NCI-H748 (cell line): Measurements from ENCODE around the gene RHOU.

Source experiments
- DNase-seq: peaks from one replicate; lab custom pipeline; 2025; ENCODE audit not compliant: unreplicated experiment; lab: John Stamatoyannopoulos, UW

RHOU gene

DNA sequence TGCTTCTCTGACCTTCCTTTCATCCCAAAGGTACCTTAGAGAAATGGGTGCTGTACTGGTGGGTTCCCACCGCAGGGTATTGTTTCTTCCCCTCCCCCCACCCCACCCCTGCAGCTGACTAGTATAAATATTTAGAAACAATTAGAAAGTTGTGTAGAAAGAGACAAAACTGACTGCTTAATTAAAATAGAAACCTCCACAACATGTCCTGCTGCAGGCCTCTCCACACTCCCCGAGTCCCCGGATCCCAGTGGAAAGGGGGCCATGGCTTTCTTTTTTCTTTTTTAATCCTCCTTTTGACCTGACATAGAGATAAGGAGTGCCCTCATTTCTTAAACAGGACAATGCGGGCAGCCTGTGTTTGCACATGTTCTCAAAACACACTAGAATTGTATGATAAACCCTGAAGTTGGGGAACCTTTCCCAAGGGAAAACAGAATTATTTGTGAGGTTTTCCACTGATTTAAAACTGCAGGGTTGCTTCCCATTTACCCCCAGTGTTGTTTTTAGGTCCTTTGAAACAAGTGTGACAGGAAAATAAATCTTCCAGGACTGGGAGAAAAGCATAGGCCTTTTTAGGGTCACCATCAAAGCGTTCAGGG is 1.7 kb downstream of the RHOU start:
- no peak for DNase-seq

DNA sequence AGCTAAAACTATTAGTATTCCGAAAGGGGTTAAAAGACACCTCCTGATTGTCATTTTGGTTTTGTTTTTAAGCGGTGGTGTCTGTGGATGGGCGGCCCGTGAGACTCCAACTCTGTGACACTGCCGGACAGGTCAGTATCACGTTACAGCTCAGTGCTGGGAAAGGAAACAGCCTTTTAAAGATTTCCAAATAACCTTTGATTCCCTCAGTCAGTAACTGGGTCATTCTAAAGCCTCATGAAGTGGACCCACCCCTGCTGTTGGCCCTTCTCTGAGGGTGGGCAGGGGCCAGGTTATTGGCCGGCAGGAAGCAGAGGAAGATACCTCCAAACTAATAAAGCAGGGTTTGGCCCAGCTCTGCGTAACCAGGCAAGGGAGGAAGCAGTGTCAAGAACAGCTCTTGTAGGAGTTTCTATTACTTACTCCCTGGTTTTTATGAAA is 2.3 kb downstream of the RHOU start:
- no peak for DNase-seq

- no peak for DNase-seq
Measured at GRCh38 chr1:228739826-228740225, 4.5 kb downstream of the RHOU start.

DNA sequence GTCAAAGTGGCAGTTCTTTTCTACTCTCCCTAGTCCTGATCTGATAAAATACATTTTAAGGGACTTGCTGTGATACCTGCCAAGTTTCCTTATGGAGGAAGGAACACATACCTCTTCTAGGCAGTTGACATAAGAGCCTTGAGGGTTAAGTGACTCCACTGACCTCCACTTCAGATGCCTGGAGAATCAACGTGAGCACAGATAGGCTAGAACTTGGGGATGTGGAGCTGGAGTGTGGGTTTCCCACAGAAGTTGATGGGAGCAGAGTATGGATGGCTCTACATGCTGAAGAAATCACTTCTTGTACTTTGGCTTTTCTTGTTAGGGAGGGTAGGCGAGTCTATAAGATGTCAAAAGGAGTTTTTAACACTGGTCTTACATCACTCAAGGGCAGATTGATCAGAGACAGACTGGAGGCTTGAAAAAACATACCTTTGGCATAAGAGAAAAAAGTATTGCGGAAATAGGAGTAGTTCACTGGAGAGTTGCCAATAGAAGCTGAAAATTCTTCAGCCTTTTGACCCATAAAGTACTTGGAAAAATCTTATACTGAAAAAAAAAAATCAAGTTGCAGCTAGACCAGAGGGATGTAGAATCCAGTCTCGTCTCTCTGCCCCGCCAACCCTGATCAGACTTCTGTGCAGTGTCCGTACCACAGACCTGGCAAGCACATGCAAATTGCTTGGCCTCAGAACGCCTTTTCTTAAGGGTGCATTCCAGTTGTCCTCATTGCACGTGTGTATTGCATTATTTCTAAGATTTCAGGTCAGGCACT is 5.5 kb downstream of the RHOU start:
- DNase-seq = no peak

GRCh38 chr1:228742281-228742860 is 7.1 kb downstream of the RHOU start:
- DNase-seq = no peak

DNA sequence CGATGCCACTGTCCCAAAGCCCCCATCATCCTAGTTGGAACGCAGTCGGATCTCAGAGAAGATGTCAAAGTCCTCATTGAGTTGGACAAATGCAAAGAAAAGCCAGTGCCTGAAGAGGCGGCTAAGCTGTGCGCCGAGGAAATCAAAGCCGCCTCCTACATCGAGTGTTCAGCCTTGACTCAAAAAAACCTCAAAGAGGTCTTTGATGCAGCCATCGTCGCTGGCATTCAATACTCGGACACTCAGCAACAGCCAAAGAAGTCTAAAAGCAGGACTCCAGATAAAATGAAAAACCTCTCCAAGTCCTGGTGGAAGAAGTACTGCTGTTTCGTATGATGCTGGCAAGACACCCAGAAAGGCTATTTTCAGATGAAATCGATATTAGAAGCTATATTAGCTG is 8.1 kb downstream of the RHOU start:
- no peak for DNase-seq

GRCh38 chr1:228744356-228744755 is 9.1 kb downstream of the RHOU start:
- no peak for DNase-seq

- no peak for DNase-seq
Measured at GRCh38 chr1:228744918-228745317, 9.6 kb downstream of the RHOU start.

DNA sequence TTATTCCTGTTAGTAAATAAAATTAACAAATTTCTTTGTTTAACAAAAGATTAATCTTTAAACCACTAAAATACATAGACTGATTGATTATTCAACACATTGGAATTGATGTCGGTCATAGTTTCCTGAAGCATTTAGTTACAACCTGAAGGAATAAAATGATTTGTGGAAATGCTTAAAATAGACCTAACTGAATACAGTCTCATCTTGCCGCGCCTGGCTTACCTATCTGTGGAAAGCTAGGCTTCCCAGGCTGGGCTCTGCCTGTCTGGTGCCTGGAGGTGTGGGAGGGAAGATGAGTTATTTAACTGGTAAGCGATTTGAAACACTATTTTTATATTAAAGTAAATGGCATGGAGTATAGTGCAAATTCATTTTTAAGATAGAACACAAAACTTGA is 10.2 kb downstream of the RHOU start:
- no peak for DNase-seq

DNA sequence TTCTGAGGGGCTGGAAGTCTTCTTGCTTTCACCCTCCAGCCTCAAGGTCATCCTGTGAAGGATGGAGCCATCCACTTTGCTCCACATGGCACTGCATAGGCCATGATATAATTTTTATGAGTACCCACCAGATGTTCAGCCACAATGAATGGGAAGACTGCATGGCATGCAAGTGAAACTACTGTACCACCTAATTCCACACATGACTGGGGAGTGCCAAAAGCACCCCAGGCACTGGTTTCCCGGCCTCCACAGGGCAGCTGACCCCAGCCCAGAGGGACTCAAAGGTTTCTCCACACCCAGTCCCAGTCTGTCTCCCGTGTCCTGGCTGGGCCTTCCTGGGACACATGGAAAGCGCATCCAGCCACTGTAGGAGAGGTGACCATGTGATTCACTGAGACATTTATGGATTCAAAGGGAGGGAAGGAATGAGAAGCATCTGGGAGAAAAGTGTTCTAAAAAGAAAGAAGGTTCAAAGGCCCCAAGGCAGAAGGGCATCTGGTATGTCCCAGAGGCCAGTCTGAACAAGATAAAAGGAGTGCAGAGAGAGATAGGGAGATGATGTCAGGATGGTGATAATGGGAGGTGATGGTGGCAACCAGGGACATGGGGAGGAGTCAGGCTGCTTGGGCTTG is 12.1 kb downstream of the RHOU start:
- DNase-seq = no peak

GRCh38 chr1:228748029-228748428 is 12.8 kb downstream of the RHOU start:
- no peak for DNase-seq

- DNase-seq = no peak
Measured at GRCh38 chr1:228748431-228748830, 13.2 kb downstream of the RHOU start.

- no peak for DNase-seq
Measured at GRCh38 chr1:228749765-228750164, 14.5 kb downstream of the RHOU start.

DNA sequence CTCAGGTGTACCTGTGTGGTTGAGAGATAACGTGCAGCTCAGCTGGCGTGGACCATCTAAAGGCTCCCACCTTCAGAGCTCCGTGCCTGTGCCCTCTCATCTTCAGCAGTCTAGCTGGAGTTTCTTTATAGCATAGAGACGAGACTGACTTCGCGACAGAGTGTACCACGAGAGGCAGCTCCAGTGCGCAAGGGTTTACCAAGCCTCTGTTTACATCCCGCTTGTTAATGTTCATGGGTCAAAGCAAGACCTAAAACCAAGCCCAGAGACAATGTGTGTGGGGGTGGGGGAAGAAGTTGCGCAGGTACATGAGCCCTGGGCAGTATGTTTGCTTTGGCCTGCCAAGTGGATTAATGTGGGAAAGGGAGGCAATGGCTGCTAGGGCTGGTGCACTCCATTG is 15.6 kb downstream of the RHOU start:
- DNase-seq = peak; percentile 24

- DNase-seq = no peak
Measured at GRCh38 chr1:228751360-228752098, 16.2 kb downstream of the RHOU start.

- DNase-seq = no peak
Measured at GRCh38 chr1:228752258-228752657, 17.0 kb downstream of the RHOU start.

GRCh38 chr1:228752675-228753265 is 17.5 kb downstream of the RHOU start:
- DNase-seq = no peak

- DNase-seq = no peak
Measured at GRCh38 chr1:228753287-228753686, 18.0 kb downstream of the RHOU start.

DNA sequence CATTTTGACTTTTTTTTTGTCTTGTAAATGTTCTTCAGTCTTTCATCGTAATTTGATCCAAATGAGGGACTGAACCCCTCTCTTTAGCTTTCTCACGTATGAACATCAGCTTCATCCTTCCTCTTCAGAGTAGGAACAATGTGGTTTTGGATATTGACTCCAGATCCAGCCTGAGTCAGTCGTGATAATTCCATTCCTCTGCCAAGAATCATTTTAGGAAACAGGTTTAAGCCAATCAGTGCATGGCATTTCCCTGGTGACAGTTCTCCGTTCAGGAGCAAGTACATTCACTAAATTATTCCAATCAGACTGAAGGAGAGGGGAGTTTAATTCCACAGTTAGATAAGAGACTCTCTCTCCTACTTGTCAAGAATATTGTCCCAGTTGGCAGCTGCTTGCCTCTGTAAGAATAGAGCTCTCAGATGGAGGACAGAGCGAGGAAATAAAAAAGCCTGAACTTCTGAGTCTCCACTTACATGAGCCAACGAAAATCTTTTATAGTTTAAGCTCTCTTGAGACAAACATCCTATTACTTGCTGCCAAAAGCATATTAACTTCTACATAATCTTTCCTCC is 18.6 kb downstream of the RHOU start:
- no peak for DNase-seq

DNA sequence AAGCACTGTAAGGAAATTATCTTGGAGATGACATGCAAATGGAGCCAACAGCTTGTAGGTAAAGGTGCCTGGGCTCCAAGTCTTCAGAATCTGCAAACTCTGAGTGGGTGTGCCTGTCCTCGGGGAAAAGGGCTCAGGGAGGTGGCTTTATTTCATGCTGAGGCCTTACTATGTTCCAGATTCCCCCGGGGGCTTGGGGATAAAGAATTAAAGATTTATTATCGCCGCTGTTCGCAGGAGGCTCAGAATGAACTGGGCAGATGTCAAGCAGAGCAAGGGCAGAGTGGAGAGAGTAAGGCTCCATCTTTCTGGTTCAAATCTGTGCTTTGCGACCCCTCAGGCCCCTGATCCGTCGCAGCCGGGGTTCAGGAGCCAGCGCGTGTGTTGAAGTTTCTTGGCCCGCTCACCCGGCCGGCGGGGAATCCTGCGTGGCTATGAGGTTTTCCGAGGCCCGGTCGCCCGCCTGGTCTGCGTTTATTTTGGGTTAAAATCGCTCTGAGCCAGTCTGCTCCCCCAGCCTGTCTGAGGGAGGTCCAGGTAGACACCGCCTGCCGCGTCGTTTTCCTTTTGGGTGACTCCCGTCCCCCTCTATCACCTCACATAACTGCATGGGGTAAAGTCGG is 19.5 kb downstream of the RHOU start:
- DNase-seq = no peak
